Measurements from ENCODE around the gene SLC1A7.

- TF ChIP-seq POLR2A (IDR thresholded peaks at IDR 0.05; ENCODE audit: low read depth) (no peak), EP300 (IDR thresholded peaks at IDR 0.05) (no peak), CTCF (IDR thresholded peaks at IDR 0.05) (no peak), POLR2AphosphoS5 (IDR thresholded peaks at IDR 0.05) (no peak)
Observed at GRCh38 chr1:53180226-53180625, 37.8 kb upstream of the SLC1A7 start.

Data from esophagus muscularis mucosa (tissue), 4 donors.